Stimulated activated CD4-positive, alpha-beta T cell treated with anti-CD3 and anti-CD28 coated beads, Interleukin-1b, Interleukin-23, amount 100 ng/mL, for 48 hours (primary cell): ENCODE data around the gene TYW1.
"Not testable (repeated sequence)": the region's sequence is repeated elsewhere in the genome, so short reads cannot be mapped to it uniquely, and the experiment has no call there.

Source experiments
- DNase-seq: peaks from one replicate; pipeline ENCODE4 v3.0.0-alpha.2; 2020

TYW1 gene

GRCh38 chr7:67049908-67050307 lies 53.3 kb downstream of the TYW1 start:
- DNase-seq = not testable (repeated sequence)

- DNase-seq = not testable (repeated sequence)
These were observed 55.5 kb downstream of the TYW1 start for GRCh38 chr7:67052161-67052560.

- no peak for DNase-seq
These were observed 60.0 kb downstream of the TYW1 start for GRCh38 chr7:67056683-67057082.

GRCh38 chr7:67061321-67061720 lies 64.7 kb downstream of the TYW1 start:
- DNase-seq = not testable (repeated sequence)

- DNase-seq = not testable (repeated sequence)
These were observed 66.2 kb downstream of the TYW1 start for GRCh38 chr7:67062802-67063201.

DNA sequence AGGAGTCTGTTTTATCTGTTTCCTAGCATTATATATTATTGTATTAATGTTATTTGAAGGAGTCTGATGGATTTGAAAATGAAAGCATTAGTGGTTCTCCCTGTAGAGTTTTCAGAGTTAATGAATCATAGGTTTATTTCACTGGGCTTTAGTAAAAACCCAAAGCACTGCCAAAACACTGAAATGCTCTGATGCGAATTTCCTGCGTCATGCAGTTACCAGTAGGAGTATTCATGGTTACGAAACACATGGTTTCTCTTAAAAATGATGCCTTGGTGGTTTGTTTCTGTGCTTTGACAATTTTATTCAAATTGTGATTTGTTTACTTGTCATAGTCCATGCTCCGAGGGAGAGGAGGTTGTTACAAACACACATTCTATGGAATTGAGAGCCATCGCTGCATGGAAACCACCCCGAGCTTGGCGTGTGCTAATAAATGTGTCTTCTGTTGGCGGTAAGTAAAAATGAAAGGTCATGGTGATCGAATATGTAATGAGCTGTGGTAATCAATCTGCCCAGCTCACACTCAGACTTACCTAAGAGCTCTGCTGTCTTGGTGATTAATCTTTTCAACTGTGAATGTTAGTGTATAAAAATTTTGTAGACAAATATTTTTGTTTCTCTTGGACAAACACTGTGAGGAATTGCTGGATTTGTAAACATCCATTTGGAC lies 70.5 kb downstream of the TYW1 start:
- DNase-seq = not testable (repeated sequence)

DNA sequence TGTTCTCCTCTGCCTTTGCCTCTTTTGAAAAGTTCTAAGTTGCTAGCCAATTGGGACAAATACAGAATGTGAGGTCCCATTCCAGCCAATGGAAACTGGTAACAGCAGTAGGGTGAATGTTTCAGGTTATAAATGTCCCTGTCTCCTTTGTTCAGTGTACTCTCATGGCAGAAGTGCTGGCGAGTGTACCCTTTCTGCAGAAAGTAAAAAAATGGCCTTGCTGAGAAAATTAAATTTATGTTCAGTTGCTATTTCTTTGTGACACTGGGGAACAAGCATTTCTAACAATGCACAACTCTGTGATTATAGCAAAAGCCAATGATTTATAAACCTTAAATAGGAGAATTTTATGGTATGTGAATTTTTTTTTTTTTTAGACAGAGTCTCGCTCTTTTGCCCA lies 79.5 kb downstream of the TYW1 start:
- not testable (repeated sequence) for DNase-seq

- not testable (repeated sequence) for DNase-seq
These were observed 86.2 kb downstream of the TYW1 start for GRCh38 chr7:67082880-67083279.

DNA sequence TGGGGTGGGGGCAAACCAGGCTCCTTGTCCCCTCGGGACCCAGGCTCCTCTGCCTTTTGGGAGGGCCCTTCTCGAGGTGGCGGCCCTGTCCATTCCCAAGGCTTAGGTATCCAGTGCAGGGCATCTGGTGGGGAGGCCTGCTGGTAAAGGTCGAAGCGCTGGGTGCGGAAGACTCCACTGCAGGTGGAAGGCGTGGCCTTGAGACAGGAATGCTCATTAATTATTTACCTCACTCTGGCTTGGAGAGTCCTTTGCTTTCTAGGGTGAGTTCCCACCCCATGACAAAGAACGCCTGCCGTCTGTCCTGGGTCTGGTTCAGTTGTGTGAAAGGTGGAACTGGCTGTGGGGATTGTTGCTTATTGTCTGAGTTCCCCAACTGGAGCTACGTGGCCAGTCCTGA lies 92.6 kb downstream of the TYW1 start:
- not testable (repeated sequence) for DNase-seq

DNA sequence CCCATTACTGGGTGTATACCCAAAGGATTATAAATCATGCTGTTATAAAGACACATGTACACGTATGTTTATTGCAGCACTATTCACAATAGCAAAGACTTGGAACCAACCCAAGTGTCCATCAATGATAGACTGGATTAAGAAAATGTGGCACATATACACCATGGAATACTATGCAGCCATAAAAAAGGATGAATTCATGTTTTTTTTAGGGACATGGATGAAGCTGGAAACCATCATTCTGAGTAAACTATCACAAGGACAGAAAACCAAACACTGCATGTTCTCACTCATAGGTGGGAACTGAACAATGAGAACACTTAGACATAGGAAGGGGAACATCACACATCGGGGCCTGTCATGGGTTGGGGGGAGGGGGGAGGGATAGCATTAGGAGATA lies 94.4 kb downstream of the TYW1 start:
- not testable (repeated sequence) for DNase-seq

DNA sequence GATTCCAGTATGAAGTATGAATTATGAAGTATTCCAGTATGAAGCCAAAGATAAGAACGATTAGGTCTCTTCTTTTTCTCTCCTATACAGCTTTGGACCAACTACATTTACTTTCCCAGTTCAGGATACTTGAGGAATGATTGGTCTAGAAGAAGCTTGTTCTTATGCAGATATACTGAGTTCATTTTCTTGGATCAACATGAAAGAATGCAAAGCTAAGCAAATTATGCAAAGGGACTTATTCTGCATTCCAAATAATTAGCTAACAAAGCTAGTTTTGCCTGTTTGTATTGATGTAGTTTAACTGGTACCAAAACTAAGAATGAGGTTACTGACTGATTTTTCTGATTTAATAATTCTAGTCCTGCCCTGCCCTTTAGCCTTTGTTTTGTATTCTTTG lies 101.4 kb downstream of the TYW1 start:
- not testable (repeated sequence) for DNase-seq

DNA sequence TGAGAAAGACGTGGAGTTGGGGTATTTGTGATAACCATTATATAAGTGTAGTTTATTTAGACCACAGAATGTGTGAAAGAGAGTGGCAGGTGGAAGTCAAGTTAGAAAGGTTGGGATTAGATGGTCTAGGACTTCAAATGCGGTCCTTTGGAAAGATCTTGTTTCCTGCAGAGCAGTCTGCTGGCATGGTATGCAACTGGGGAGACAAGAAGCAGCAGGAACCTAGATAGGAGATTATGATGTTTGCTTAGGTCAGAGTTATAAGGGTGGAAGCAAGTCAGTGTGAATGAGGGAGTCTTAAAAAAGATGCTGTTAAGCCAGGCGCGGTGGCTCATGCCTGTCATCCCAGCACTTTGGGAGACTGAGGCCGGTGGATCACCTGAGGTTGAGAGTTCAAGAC lies 102.8 kb downstream of the TYW1 start:
- DNase-seq = not testable (repeated sequence)

DNA sequence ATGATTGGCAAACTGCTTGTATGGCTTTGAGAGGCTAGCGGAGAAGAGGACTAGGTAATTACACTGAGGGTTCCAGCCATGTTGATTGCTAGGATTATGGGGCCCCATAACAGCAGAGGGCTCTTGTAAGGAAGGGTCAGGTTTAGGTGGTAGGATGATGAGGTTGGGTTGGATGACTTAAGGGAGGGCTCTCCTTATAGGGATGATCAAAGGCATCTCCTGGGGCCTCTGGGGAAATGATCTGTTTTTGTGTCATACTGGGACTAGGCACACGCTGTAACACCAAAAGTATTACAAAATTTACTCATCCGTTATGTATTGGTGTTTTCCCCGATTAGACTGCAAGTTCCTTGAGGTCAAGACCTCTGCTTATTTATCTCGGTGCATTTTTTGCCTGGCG lies 103.4 kb downstream of the TYW1 start:
- not testable (repeated sequence) for DNase-seq

DNA sequence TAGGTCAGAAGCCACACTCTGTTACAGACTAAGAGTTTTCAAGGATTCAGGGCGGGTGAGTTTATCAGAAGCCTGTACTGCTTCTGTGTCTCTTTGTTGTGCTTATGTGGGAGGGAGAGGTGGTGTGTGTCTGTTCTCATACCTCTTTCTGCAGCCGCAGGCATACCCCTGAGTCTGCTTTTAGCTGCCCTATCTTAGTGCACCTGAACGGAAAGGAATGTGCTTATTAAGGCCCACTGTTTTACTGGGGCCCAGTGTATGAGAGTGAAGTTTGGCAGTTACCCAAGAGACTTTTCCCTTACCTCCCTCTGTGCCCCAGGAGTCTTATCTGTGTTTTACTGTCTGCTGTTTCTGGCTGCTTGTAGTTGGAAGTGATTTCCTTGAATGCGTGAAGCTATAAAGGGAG lies 104.3 kb downstream of the TYW1 start:
- no peak for DNase-seq

GRCh38 chr7:67104937-67105336 lies 108.3 kb downstream of the TYW1 start:
- not testable (repeated sequence) for DNase-seq

GRCh38 chr7:67105377-67105776 lies 108.7 kb downstream of the TYW1 start:
- DNase-seq = no peak

GRCh38 chr7:67106255-67106654 lies 109.6 kb downstream of the TYW1 start:
- DNase-seq = not testable (repeated sequence)

DNA sequence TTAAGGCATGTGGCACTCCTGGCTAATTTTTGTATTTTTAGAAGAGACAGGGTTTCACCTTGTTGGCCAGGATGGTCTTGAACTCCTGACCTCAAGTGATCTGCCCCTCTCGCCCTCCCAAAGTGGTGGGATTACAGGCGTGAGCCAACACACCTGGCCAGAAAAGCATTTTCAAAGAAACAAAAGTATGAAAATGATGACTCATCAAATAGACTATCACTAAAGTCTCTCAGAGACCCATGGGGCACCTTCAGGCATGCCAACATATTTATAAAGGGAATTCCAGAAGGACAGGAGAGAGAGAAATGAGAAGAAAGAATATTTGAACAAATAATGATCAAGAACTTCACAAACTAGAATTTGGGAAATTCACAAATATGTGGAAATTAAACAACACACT lies 114.7 kb downstream of the TYW1 start:
- DNase-seq = not testable (repeated sequence)

DNA sequence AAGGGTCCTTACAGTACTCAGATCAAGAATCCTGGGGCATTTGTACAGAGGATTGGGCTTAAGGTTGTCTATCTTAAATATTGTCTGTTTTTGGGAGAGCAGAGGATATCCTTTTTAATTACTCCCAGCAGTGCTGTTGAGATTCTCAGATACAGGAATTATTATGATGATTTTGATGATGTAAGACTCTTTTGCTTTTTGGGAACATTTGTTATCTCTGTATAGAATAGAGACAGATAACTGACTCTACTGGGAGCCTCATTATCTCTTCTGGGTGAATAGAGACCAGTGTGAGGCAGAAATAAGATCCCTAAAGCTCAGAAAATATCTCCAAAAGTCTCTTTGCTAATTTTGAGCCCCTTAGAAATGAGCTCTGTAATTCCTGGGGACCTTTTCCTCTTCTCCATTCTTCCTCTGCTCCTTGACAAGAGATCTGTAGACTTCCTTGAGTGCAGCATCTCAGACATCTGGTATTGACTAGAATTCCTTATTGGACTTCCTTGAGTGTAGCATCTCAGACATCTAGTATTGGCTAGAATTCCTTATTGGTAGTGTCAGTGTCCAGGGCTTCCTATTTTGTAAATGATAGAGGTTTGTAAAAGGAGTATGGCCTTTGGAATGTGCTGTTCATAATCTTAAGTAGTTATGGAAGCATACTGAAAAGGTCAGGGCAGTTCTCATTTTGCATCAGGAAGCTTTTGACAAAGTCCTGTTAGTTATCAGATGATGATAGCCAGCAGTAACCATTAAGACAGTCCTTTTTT lies 118.0 kb downstream of the TYW1 start:
- not testable (repeated sequence) for DNase-seq

GRCh38 chr7:67120491-67120890 lies 123.9 kb downstream of the TYW1 start:
- DNase-seq = not testable (repeated sequence)

DNA sequence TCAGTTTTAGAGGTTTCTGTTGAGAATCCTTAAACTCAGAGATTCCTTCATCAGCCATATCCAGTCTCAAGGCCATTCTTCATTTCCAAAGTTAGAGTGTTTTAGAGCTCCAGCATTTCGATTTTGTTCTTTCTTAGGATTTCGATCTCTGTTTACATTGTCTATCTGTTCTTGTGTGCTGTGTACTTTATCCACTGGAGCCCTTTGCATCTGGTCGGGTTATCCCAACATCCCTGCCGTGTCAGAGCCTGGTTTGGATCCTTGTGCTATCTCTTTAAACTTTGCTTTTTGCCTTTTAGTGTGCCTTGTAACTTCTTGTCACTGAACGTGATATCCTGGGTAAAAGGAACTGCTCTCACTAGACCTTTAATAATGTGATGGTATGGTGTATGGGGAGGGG lies 131.6 kb downstream of the TYW1 start:
- not testable (repeated sequence) for DNase-seq

DNA sequence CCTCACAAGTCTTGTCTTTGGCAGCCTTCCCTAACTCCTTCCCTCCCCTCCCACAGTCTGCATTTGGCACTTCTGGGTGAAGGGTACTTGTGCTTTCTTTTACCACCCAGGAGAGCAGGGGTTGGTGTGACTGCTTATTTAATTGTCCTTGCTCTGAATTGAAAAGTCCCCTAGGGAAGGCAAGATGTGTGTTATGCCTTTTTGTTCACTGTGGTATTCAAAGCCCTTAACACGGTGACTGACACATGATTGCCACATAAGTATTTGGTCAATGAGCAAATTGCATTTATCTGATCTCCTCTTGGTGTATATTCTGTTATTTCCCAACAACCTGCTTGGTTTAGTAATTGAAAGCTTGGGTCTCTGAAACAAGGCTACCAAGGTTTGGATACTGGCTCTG lies 134.1 kb downstream of the TYW1 start:
- DNase-seq = not testable (repeated sequence)

- DNase-seq = peak; percentile 65
These were observed 138.3 kb downstream of the TYW1 start for GRCh38 chr7:67134912-67135311.
